Suprapubic skin (tissue), 3 donors: ENCODE measurements around the gene RAET1E.

ENCODE experiments used
- CTCF ChIP-seq, 2 donors: fragments of 200-600 bp in 1 of 2; fragments of 450-650 bp in 1 of 2; sonication (generic) in 1 of 2; IDR thresholded peaks; one replicate each; pipeline ENCODE4 v1.5.1; 2016 to 2019; ENCODE audit warnings: antibody characterized with exemption in 2 of 2, mild to moderate bottlenecking in 1 of 2, moderate library complexity in 1 of 2
- EP300 ChIP-seq: sonication (generic); formaldehyde crosslinking; IDR thresholded peaks from one replicate; pipeline ENCODE4 v1.6.1; 2017; ENCODE audit warnings: antibody characterized with exemption

GRCh38 chr6:149897855-149898744 is at the start of gene RAET1E:
- TF ChIP-seq EP300 (no peak), CTCF (IDR thresholded peaks at IDR 0.05) (no peak)
